Measurements from ENCODE around the gene BICD2.

DNA sequence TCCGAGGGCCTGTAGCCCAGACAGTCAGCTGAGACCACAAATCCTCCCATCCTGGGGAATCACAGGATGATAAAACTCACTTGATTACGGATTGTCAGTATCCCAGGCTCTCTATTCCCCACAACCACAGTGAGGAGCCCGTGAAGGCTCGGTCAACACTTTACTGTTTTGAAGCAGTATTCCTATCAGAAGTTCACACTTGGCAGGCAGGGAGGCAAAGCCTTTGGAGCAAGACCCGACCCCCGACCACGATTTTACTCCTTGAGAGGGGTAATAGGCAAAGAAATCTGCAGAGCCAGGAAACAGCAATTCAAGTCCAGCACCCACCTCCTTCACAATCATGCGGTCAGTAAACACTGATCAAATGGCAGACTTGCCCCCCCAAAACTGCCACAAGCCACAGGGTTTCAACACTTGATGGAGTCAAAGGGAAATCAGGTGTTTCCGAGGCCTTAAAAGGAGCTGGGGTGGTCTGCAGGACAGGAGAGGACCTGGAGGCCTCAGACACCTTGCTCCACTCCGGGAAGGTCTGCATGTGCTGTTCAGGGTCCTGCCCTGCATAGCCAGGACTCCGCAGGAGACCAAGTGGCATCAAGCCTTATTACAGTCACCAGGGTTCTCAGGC is 25.2 kb downstream of the BICD2 start:
- TF ChIP-seq, protein P1, sequence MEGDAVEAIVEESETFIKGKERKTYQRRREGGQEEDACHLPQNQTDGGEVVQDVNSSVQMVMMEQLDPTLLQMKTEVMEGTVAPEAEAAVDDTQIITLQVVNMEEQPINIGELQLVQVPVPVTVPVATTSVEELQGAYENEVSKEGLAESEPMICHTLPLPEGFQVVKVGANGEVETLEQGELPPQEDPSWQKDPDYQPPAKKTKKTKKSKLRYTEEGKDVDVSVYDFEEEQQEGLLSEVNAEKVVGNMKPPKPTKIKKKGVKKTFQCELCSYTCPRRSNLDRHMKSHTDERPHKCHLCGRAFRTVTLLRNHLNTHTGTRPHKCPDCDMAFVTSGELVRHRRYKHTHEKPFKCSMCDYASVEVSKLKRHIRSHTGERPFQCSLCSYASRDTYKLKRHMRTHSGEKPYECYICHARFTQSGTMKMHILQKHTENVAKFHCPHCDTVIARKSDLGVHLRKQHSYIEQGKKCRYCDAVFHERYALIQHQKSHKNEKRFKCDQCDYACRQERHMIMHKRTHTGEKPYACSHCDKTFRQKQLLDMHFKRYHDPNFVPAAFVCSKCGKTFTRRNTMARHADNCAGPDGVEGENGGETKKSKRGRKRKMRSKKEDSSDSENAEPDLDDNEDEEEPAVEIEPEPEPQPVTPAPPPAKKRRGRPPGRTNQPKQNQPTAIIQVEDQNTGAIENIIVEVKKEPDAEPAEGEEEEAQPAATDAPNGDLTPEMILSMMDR (IDR thresholded peaks at IDR 0.05; ENCODE audit: poor library complexity, severe bottlenecking), result no peak
- no peak for TF ChIP-seq RAD21 (conservative IDR thresholded peaks at IDR 0.05)
- TF ChIP-seq MXI1 (conservative IDR thresholded peaks at IDR 0.05; ENCODE audit: poor library complexity, severe bottlenecking), result no peak
- no peak for TF ChIP-seq TAF1 (IDR thresholded peaks at IDR 0.05; ENCODE audit: low read depth)
- TF ChIP-seq REST (IDR thresholded peaks at IDR 0.05; ENCODE audit: borderline replicate concordance), result no peak

Data from neural cell (in vitro differentiated cells).